ENCODE measurements around the gene PADI1. TPM values are rescaled to one million over a fixed set of nuclear protein-coding genes. Genes with fewer than 3 reads are reported as not detected.

PADI1 gene
- total and polyA plus RNA-seq, 4 donors = 4.9 TPM; not detected in 3

- H3K9ac ChIP-seq (ENCODE audit: low read depth in 1 of 2, low read length in 2 of 2) = no peak overlapping the region
- H3K9me3 ChIP-seq (ENCODE audit: control insufficient read depth in 4 of 4, low read length in 3 of 4) = no peaks in the 10 kb centered on the region
- no peaks in the 10 kb centered on the region for H3K4me1 ChIP-seq (ENCODE audit: control insufficient read depth in 4 of 4, insufficient read depth in 4 of 4, low read length in 3 of 4)
- DNase-seq (ENCODE audit: low spot score) = no peak
- WGBS = 89% methylated on average over 5 of the region's 5 CpGs
- TF ChIP-seq FOXA2 (IDR thresholded peaks at IDR 0.05) = no peak
- TF ChIP-seq ZBTB33 (IDR thresholded peaks at IDR 0.05) = no peak
- TF ChIP-seq NR2F2 (IDR thresholded peaks at IDR 0.05) = no peak
- TF ChIP-seq ATF3 (IDR thresholded peaks at IDR 0.05) = no peak
- no peak for TF ChIP-seq REST (IDR thresholded peaks at IDR 0.05)
- TF ChIP-seq MAX (IDR thresholded peaks at IDR 0.05) = no peak
- TF ChIP-seq TAF1 (conservative IDR thresholded peaks at IDR 0.05) = no peak
- TF ChIP-seq HNF4A (conservative IDR thresholded peaks at IDR 0.05) = no peak
- TF ChIP-seq EGR1 (IDR thresholded peaks at IDR 0.05; ENCODE audit: low read depth in 2 of 2) = no peak
- no peak for TF ChIP-seq YY1 (IDR thresholded peaks at IDR 0.05)
- TF ChIP-seq SP1 (IDR thresholded peaks at IDR 0.05) = no peak
- no peak for TF ChIP-seq JUND (IDR thresholded peaks at IDR 0.05)
- H3K27me3 ChIP-seq (ENCODE audit: control insufficient read depth in 4 of 4, insufficient read depth in 4 of 4, low read length in 3 of 4) = peaks cover 0 to 3% (median 0%) of the 10 kb centered on the region in 4 donors
- H3K36me3 ChIP-seq (ENCODE audit: control insufficient read depth in 4 of 4, insufficient read depth in 3 of 4, low read depth in 1 of 4, low read length in 3 of 4) = no peaks in the 10 kb centered on the region
- H3K27ac ChIP-seq (ENCODE audit: low read depth in 1 of 2, low read length in 2 of 2) = no peak overlapping the region
- H3K4me3 ChIP-seq (ENCODE audit: low read depth in 1 of 3, low read length in 3 of 3) = no peak overlapping the region
Observed at GRCh38 chr1:17264470-17264869, 59.5 kb downstream of the PADI1 start.

- Histone ChIP-seq H3K9me3 (ENCODE audit: control insufficient read depth in 4 of 4, low read length in 3 of 4) (no peaks in the 10 kb centered on the region), H3K36me3 (ENCODE audit: control insufficient read depth in 4 of 4, insufficient read depth in 3 of 4, low read depth in 1 of 4, low read length in 3 of 4) (no peaks in the 10 kb centered on the region), H3K4me1 (ENCODE audit: control insufficient read depth in 4 of 4, insufficient read depth in 4 of 4, low read length in 3 of 4) (no peaks in the 10 kb centered on the region), H3K4me3 (ENCODE audit: low read depth in 1 of 3, low read length in 3 of 3) (no peak overlapping the region), H3K9ac (ENCODE audit: low read depth in 1 of 2, low read length in 2 of 2) (no peak overlapping the region), H3K27ac (ENCODE audit: low read depth in 1 of 2, low read length in 2 of 2) (no peak overlapping the region), H3K27me3 (ENCODE audit: control insufficient read depth in 4 of 4, insufficient read depth in 4 of 4, low read length in 3 of 4) (peaks cover 0 to 3% (median 0%) of the 10 kb centered on the region in 4 donors)
- DNase-seq (ENCODE audit: low spot score) = no peak
- WGBS = 85% methylated on average over 2 of the region's 2 CpGs
- TF ChIP-seq HNF4G (IDR thresholded peaks at IDR 0.05) = no peak
- no peak for TF ChIP-seq TAF1 (conservative IDR thresholded peaks at IDR 0.05)
- TF ChIP-seq HNF4A (conservative IDR thresholded peaks at IDR 0.05) = no peak
- TF ChIP-seq RXRA (IDR thresholded peaks at IDR 0.05) = no peak
- TF ChIP-seq ATF3 (IDR thresholded peaks at IDR 0.05) = no peak
- TF ChIP-seq MAX (IDR thresholded peaks at IDR 0.05) = no peak
- TF ChIP-seq FOXA2 (IDR thresholded peaks at IDR 0.05) = no peak
- no peak for TF ChIP-seq RAD21 (IDR thresholded peaks at IDR 0.05)
- TF ChIP-seq REST (IDR thresholded peaks at IDR 0.05) = no peak
- no peak for TF ChIP-seq GABPA (IDR thresholded peaks at IDR 0.05 in 1 of 2, conservative IDR thresholded peaks at IDR 0.05 in 1 of 2)
- no peak for TF ChIP-seq FOXA1 (IDR thresholded peaks at IDR 0.05)
- TF ChIP-seq ZBTB33 (IDR thresholded peaks at IDR 0.05) = no peak
- no peak for TF ChIP-seq EGR1 (IDR thresholded peaks at IDR 0.05; ENCODE audit: low read depth in 2 of 2)
- TF ChIP-seq YY1 (IDR thresholded peaks at IDR 0.05) = no peak
Observed at GRCh38 chr1:17265162-17265561, 60.2 kb downstream of the PADI1 start.

Data from liver (tissue), 9 donors.